ENCODE measurements around the gene CLDN6.
A peak's percentile ranks its signal among the peaks of the same experiment; 100 is the strongest.

CLDN6 gene

DNA sequence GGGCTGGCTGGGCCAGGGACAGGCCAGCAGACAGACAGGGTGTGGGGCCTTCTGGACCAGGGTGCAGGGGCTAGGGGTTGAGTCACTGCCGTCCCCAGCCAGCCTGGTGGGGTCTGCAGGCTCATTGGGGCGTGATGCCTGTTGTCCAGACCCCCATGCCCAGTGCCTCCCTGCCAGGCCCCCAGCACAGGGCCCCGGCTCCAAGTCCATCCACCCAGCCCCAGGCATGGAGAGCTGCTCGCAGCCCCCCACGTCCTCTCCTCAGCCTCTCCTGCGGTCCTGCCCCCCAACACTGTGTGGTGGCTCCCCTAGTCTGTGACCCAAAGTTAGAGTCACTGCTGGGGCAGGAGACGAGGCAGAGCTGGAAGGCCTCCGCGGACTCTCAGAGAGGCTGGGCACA, 30.7 kb downstream of the CLDN6 start:
- DNase-seq (ENCODE audit: low read depth), result no peak

DNA sequence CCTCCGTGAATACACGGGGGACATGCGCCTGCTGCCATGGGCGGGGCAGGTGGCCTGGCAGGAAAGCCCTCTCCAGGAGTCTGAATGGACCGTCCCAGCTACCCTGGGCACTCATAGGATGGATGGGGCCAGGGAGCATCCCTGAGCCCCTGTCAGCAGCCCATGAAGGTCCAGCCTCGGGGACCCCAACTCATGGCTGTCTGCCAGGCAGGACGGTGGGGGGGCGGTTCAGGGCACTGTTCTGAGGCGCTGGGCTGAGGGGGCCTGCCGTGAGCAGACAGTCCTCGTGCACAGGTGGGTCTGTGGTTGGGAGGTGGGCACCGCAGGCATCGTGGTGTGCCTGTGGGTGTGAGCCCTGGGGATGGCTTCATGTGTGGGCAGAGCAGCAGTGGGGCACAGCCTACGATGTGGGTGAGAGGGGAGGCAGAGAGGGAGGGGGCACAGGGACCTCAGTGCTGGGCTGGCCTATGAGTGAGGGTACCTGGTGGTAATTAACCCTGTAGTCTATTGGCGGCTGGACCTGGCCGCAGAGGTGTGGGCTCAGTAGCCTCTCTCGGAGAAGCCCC, 31.3 kb downstream of the CLDN6 start:
- no peak for DNase-seq (ENCODE audit: low read depth)

DNA sequence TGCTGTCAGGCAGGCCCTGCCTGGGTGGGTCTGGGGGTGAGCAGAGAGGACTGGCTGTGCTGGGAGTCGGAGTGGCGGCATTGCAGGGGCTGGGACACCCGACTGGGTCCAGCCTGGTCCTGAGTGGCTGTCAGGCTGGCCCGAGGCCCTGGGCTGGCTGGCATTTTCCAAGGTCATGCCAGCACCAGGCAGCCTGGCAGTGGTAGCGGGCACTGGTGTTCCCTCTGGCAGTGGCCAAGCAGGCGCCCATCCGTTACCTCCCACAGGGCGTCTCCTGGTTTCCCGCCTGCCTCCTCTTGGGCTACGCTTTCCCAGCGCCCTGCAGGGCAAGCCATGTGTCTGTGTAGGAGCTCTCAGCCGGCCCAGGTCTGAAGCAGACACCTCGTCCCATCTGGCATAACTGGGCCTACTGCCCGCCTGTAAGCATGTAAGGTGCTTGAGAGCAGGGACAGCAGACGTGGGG, 32.1 kb downstream of the CLDN6 start:
- DNase-seq (ENCODE audit: low read depth), result no peak

DNA sequence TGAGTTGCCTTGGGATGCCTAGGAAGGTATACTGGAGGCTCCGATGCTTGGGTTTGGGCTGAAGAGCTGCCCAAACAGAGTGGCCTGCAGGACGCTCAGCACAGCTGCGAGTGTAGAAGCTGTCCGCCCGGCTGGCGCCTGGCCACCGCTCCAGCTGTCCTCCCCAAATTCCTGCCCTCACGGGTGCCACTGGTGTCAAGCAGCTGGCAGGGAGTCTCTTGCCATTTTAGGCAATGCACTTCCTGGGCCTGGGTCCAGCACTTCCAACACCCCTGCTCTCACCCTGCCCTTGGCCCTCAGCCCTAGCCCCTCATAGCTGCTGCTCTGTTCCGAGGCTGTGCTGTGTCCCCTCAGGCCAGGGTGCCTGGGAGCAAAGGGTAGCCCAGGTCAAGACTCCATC, 32.5 kb downstream of the CLDN6 start:
- DNase-seq (ENCODE audit: low read depth), result no peak

DNA sequence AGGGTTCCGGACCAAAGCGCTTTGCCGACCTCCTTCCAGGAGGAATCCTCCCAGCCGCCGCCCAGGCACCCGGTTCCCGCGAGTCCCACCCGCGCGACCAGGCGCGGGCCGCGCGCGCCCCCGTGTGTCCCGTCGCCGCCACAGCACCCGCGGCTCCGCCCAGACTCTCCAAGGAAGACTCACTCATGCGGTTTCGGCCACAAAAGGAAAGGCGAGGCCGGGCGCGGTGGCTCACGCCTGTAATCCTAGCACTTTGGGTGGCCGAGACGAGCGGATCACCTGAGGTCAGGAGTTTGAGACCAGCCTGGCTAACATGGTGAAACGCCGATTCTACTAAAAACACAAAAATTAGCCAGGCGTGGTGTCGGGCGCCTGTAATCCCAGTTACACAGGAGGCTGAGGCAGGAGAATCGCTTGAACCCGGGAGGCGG, 34.3 kb downstream of the CLDN6 start:
- peak; percentile 87 for DNase-seq (ENCODE audit: low read depth)

DNA sequence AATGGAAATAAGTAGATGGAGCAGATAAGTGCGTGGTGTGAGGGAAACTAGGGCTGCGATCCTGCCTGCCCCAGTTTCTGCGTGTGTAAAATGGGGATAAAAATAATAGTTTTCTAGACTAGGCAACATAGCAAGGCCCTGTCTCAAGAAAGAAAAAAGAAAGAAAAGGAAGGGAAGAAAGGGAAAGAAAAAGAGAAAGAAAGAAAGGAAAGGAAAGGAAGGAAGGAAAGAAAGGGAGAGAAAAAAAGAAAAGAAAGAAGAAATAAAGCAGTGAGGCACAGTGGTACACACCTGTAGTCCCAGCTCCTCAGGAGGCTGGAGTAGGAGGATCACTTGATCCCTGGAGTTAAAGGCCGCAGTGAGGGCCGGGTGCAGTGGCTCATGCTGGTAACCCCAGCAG, 35.6 kb downstream of the CLDN6 start:
- DNase-seq (ENCODE audit: low read depth), result no peak

DNA sequence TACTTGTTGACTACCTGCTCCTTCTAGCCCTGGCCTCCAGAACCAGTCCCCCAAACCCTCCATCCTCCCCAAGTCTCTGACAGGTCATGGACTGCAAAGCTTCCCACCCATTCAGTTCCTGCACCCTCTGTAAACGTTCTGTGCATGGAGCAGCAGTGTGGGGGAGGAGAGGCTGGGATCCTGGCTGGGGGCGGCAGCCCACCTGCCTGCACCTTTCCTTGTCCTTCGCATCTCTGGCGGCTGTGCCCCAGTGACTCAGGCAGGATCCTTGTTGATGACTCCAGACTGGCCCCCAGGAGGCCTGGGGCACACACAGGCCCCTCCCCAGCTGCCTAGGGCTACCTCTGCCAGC, 36.1 kb downstream of the CLDN6 start:
- DNase-seq (ENCODE audit: low read depth), result no peak

DNA sequence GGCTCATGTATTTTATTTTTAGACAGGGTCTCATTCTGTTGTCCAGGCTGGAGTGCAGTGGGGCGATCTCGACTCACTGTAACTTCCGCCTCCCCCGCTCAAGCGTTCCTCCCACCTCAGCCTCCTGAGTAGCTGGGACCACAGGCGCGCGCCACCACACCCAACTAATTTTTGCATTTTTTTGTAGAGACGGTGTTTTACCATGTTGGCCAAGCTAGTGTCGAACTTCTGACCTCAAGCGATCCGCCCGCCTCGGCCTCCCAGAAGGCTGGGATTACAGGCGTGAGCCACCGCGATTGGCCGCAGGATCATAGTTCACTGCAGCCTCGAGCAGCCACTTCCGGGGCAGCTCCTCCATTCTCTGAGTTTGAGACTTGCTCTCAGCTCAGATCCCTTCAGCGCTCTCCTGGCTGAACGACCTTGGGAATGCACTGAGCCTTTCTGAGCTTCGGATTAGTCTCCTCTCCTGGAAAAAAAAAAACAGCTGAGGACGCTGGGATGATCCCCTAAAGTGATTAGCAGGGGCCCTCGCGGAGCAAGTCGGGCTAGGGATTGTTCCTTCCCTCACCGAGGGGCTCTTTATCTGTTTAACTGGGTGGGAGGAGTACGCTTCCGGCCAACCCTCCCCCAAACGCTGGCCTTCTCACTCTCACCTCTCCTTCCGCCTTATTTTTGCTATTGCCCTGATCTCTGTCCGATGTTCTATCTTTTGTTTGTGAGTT, 36.6 kb downstream of the CLDN6 start:
- DNase-seq (ENCODE audit: low read depth), result no peak

DNA sequence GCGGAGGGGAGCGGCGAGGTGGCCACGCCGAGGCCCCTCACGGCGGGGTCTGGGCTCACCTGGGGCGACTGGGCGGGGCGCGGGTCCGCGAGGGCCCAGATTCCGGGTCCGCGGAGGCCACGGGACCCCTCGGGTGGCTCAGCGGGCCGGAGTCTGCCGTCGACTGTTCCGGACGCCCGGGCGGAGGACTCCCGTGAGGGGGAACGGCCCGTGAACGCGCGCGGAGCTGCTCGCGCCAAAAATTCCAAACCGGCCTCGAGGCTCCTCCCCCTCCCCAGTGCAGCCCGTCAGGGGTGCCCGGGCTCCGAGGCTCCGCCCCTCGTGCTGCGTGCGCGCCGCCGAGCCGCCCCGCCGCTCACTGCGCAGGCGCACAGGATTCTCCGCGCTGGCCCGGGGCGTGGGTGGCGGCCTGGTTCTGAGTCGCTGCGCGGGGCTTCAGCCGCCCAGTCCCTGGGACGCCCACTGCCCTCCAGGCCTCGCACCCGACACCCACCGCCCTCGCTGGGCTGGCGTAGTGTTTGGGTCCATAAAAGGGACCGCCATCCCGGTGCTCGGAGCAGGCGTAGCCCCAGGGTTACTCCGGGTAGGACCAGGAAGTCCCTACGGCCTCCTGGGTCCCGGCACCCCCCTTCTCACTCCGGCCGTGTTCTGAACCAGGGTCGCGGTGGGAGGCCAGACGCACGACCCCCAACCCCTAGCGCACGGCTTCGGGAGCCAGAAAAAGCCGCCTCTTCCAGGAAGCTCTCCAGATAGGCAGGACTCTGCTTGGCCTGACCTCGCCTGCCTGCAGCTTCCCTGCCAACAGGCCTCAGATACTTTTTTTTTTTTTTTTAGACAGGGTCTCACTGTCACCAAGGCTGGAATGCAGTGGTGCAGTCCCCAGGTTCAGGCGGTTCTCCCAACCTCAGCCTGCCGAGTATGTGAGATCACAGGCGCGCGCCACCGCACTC, 37.5 kb downstream of the CLDN6 start, which contains the start of gene PKMYT1:
TSS of gene PKMYT1 (minus strand) at position 220 of the 950 bp plus-strand sequence. CDS start 789 bp downstream, outside the sequence.
- DNase-seq (ENCODE audit: low read depth), result peak; percentile 98

DNA sequence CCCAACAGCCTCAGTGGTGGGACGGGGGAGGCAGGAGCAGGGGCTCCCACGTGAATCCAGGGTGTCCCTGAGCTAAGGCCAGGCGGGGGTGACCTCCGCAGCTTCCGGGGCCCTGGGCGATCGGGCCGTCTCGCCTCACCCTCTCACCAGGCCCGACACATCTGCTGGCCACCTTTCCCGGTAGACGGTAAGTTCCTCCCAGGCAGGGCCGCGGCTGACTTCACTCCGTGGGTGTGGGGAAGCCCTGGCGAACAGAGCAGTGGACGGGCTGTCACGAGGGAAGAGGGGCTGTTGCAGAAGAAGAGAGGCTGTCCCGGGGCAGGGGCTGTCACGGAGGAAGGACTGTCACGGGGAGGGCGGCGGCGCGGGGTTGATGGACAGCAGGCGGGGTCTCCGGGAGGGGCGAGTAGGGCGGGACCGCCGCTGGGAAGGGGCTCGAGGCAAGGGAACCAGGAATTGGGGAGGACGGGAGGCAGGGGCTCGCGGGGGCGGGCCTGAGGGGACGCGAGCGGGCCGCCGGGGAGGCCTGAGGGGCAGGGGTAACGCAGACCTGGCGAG, 38.2 kb downstream of the CLDN6 start:
- no peak for DNase-seq (ENCODE audit: low read depth)

DNA sequence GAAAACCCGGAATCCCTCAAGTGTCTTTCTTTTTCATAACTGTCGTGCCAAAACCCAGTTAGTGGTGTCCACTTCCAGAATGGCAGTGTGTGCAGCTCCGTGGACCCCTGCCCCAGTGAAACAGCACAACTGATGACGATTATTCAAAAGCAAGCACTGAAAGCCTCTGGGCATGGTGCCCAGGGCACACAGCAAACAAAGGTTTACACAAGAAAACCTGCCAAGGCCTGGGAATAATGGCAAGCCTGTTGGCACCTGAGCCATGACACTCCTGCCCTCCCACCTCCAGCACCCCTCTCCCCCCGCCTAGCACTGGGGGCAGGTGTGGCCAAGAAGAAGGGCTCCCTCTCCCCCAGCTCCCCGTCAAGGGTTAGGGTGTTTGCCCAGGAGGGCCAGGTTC, 40.5 kb downstream of the CLDN6 start:
- no peak for DNase-seq (ENCODE audit: low read depth)

DNA sequence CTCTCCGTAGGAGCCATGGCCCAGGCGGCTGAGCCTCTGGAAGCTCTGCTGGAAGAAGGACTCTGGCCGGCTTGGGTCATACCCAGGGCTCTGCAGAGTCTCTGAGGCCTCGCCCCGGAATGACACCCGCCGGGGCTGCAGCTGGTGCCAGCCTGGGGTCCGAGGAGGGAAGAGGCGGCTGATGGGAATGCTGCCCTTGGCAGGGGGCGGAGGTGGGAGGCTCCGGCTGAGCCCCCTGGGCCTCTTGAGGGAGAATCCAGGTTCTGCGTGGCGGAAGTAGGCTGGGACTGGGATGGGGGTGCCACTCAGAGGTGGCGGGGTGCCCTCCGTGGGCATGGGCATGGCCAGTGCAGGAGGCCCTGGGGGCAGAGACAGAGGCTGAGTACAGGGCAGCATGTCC, 41.3 kb downstream of the CLDN6 start:
- no peak for DNase-seq (ENCODE audit: low read depth)

DNA sequence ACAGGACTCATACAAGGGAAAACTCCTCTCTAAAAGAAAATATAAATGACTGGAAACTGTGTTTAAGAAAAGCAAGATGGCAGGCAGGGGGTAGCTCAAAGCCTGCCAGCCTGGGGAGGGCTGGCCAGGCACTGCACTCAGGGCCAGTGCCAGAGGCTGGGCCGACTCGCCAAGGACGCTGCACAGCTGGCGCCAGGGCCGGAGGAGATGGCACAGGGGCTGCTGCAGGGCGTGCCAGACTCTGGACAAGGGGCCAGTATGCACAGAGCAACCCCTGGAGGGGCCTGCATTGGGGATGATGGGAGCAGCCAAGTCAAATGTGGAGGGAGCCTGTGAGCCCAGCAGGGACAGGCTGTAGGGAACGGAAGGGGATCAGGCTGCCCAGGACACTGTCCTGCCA, 41.8 kb downstream of the CLDN6 start:
- no peak for DNase-seq (ENCODE audit: low read depth)

DNA sequence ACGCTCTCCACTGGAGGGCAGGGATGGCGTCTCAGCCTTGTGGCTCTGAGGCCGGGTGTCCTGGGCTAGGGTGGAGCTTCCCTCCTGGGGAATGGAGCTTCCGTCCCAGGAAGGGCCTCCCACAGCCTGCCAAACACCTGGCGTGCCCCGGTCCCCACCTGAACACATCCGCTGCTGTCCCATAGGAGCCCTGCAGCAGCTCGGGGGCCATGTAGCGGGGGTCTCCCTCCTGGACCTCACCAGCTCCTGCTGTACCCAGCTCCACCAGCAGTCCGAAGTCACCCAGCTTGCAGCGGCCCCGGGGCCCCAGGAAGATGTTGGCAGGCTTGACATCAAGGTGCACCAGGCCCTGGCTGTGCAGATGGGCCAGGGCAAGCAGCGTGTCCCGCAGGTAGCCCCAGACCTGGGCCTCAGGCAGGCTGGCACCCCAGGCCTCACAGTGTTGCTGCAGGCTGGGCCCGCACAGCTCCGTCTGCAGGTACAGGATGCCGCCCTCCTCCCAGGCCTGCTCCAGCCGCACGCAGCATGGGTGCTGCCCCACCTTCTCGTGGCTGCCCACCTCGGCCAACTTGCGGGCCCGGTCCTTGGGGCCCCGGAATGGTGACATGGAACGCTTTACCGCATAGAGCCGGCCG, 42.7 kb downstream of the CLDN6 start:
- DNase-seq (ENCODE audit: low read depth), result no peak

DNA sequence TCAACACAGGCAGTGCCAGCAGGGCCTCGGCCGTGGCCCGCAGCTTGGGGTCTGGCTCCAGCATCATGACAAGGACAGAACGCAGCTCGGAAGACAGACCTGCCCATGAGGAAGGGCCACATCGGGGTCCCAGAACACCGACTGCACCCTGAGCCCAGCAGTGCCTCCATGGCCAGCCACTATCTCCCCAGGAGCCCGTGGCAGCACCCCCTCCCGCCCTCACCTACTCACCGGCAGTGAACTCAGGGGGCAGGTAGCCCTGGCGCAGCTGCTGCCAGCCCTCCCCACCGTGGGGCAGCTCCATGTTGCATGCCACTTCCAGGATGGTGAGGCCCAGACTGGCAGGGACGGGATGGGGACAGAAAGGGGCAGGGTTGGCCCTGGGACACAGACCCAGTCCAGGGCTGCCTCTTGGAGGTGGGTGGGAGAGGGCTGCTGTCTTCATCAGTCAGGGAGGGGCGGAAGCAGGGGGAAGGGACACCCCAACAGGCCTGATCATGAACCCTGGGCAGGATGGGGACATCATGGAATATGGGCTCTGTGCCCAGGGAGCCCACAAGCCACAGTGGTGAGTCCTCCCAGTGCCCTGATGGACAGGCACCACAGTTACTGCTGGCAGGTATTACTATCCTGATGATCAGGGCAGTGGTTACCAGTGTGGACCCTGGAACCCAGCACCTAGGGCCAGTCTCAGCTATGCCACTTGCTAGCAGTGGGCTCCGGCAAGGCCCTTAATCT, 43.5 kb downstream of the CLDN6 start:
- DNase-seq (ENCODE audit: low read depth), result no peak

DNA sequence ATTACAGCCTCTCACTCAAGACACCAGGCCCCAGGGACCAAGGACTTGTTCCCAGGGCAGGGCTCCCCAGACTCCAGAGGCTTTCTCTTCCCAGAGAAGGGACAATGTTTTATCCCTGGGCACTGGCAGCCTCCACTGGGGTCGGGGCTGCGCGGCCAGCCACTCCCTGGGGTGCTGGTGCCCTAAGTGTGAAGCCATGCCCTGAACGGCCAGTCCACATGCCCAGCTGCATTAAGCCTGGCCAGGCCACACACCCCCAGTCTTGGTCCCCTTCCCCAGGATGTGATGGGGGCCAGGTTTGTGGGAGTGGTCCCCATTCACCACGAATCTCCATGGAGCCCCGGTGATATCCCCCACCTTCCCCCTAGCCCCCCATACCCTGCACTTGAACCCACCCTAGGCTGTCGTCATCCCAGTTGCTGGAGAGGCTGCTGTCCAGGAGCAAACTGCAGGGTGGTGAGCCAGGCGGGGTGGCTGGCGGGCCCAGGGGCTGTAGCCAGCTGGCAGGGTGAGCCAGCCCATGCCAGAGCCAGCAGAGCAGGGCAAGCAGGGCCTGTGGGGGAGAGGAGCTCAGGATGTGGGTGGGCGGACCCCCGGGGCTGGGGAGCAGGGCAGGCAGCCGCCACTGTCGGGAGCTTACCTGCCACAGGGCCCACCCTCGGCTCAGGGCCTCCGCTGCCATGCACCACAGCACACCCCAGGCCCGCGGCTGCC, 44.2 kb downstream of the CLDN6 start:
- DNase-seq (ENCODE audit: low read depth), result no peak

DNA sequence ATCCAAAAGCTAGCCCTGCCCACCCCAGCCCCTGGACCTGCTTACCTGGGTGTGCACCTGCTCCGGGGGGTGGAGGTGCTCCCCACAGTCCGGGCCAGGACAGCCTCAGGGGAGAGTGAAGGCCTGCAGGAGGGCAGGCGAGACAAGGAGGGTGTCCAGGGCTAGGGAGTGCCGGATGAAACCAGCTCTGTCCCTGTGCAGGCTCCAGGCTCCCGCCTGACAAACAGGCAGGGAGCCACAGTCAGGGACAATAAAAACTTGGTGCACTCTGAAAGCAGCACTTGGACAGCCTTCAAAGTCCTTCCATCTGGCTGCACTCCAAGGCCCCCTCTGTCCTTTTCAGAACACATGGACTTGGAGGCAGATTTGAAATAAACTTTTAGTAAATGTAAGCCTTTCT, 44.9 kb downstream of the CLDN6 start:
- no peak for DNase-seq (ENCODE audit: low read depth)

DNA sequence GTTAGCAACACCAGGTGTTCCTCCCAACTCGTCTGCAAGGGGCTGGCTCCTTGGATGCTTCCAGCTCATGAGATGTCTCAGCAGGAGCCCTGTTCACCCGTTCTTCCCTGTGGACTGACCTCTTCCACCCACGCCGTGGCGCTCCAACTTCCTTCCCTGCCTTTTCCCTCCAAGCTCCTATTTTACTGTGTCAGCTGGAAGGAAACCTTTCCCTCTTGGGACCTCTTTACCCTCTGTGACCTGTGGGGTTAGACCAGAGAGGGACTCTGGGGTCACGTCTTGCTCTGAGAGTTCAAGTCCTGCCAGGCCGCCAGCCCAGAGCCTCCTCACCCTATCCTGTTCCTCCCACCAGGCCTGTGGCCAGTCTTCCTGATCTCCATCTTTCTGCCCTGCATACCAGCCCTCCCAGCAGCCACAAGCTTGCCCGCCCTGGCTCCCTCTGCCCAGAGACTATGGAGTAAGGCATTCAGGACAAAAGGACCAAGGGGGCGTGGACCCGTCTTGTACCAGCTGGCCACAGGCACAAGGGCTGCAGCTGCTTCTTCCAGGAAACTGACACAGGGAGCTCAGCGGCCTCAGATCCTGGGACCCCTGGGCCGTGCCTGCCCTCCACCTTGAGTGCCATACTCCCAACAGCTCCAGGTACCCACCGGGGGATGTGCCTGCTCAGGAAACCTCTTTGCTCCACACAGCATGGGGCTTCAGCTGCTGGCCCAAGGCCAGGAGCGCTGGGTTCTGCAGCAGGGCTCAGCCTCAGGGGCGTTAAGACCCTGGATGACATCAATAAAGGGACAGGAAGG, 45.8 kb downstream of the CLDN6 start:
- no peak for DNase-seq (ENCODE audit: low read depth)

DNA sequence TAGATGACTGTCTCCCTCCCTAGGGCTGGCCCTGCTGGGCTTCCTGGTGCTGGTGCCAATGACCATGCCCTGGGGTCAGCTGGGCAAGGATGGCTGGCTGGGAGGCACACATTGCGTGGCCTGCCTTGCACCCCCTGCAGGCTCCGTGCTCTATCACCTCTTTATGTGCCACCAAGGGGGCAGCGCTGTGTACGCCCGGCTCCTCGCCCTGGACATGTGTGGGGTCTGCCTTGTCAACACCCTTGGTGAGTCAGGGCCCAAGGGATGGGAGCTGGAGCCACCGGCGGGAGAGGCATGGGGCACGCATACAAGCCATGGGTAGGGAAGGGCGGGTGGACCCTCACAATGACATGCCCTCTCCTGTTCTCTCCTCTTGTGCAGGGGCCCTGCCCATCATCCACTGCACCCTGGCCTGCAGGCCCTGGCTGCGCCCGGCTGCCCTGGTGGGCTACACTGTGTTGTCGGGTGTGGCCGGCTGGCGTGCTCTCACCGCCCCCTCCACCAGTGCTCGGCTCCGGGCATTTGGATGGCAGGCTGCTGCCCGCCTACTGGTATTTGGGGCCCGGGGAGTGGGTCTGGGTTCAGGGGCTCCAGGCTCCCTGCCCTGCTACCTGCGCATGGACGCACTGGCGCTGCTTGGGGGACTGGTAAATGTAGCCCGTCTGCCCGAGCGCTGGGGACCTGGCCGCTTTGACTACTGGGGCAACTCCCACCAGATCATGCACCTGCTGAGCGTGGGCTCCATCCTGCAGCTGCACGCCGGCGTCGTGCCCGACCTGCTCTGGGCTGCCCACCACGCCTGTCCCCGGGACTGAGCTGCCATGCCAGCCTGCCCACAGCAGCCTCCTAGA, 46.6 kb downstream of the CLDN6 start:
- no peak for DNase-seq (ENCODE audit: low read depth)

All from activated T-cell treated with anti-CD3 and anti-CD28 coated beads for 48 hours (primary cell).